NB4 (cell line): ENCODE data around the gene ATG13.

ENCODE experiments used
- MAX ChIP-seq: IDR thresholded peaks from 2 replicates; pipeline ENCODE4 v1.6.1; 2011; ENCODE audit warnings: low read depth, low read length
- POLR2A ChIP-seq: IDR thresholded peaks from 2 replicates; pipeline ENCODE4 v1.6.1; 2011; ENCODE audit warnings: mild to moderate bottlenecking; ENCODE audit not compliant: insufficient read length; ENCODE audit errors: extremely low read depth

DNA sequence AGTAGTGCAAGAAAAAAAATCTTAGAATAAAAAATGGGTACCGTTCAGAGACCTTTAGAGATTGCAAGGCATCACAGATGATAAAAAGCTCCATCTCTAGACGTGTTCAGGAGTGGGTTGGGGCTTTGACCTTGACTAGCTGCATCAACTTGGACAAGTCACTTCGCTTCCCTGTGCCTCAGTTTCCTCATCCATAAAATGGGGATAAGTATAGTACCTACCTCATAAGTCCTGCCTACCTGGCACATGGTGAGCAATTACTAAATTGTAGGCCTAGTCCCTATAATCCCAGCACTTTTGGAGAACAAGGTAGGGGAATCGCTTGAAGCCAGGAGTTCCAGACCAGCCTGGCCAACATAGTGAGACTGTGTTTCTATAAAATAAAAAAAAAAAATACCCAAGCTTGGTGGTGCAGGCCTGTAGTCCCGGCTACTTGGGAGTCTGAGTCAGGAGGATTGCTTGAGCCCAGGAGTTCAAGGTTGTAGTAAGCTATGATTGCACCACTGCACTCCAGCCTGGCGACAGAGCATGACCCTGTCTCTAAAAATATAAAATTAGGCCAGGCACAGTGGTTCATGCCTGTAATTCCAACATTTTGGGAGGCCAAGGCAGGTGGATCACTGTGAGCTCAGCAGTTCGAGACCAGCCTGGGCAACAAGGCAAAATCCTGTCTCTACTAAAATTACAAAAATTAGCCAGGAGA, 95.7 kb downstream of the ATG13 start:
- TF ChIP-seq POLR2A = no peak
- no peak for TF ChIP-seq MAX
